HepG2 (cell line): ENCODE measurements around the gene BRD8. TPM values are rescaled to one million over a fixed set of nuclear protein-coding genes. Genes with fewer than 3 reads are reported as not detected.

ENCODE experiments used
- ATAC-seq: fragments of 200-7000 bp; cut with Tn5 transposase; 3 replicates; pipeline ENCODE4 v1.9.1; 2020; ENCODE audit warnings: mild to moderate bottlenecking, moderate library complexity
- BruUV-seq: library from RNA; stranded (reverse); fragments of 400-500 nt; replicated peaks from 2 replicates; lab custom pipeline; 2021; lab: Mats Ljungman, UMichigan
- CTCF ChIA-PET: fragments of 300-600 bp; formaldehyde crosslinking; extraction: SDS; loops from one replicate; lab custom pipeline; 2021; ENCODE audit warnings: low total read pairs, inconsistent platforms, low intra/inter-chr PET ratio; lab: Yijun Ruan, JAX
- POLR2A ChIA-PET: fragments of 350-600 bp; sonication (Branson Sonifier 250); formaldehyde crosslinking; loops from one replicate; lab custom pipeline; 2020; ENCODE audit warnings: antibody characterized with exemption, inconsistent platforms; lab: Yijun Ruan, JAX
- DNase-seq: peaks from one replicate; pipeline ENCODE4 v3.0.0-alpha.2; 2015; ENCODE audit warnings: low spot score
- FAIRE-seq: peaks from 3 replicates; lab custom pipeline; 2011; peaks lifted over from hg19 to GRCh38; lab: Jason Lieb, UNC
- H2AFZ ChIP-seq: one replicate; pipeline ENCODE4 v1.6.1; 2011; ENCODE audit warnings: low read length, inconsistent platforms
- H3K27ac ChIP-seq: fragments of 300-600 bp; 3 replicates; pipeline ENCODE4 v1.8.0; 2011; ENCODE audit warnings: mixed run types, mild to moderate bottlenecking, mixed read lengths, low read length, inconsistent platforms; ENCODE audit not compliant: insufficient read depth; ENCODE audit errors: extremely low read length
- H3K27me3 ChIP-seq, 2 experiments: fragments of 200-600 bp in 1 of 2; 2 replicates in 1 of 2; 3 replicates in 1 of 2; pipeline versions ENCODE4 v1.6.0 to v1.8.0; 2011; ENCODE audit warnings: low read length in 2 of 2, mild to moderate bottlenecking in 2 of 2, moderate library complexity in 2 of 2, inconsistent platforms in 1 of 2; ENCODE audit not compliant: insufficient read depth in 2 of 2, control insufficient read depth in 1 of 2
- H3K36me3 ChIP-seq, 2 experiments: fragments of 200-600 bp in 1 of 2; replicated peaks in 1 of 2; 2 replicates in 1 of 2; 3 replicates in 1 of 2; pipeline versions ENCODE4 v1.5.1 to v1.8.0; 2011; ENCODE audit warnings: low read length in 2 of 2, inconsistent platforms in 1 of 2; ENCODE audit not compliant: insufficient read depth in 2 of 2, control insufficient read depth in 1 of 2
- H3K4me1 ChIP-seq: 2 replicates; pipeline ENCODE4 v1.5.1; 2012; ENCODE audit warnings: low read length, inconsistent platforms; ENCODE audit not compliant: insufficient read depth
- H3K4me2 ChIP-seq: 2 replicates; pipeline ENCODE4 v1.6.0; 2011; ENCODE audit warnings: low read depth, low read length, inconsistent platforms
- H3K4me3 ChIP-seq, 3 experiments: fragments of 200-600 bp in 1 of 3; sonication (generic), shearing (Covaris generic) in 1 of 3; replicated peaks in 1 of 3; 2 replicates each; pipeline ENCODE4 v1.5.1; 2011 to 2016; ENCODE audit warnings: low read length in 3 of 3, inconsistent platforms in 2 of 3, low read depth in 2 of 3, mild to moderate bottlenecking in 2 of 3, control low read depth in 1 of 3, mixed read lengths in 1 of 3; ENCODE audit not compliant: insufficient read depth in 1 of 3
- H3K79me2 ChIP-seq: one replicate; pipeline ENCODE4 v1.6.1; 2011; ENCODE audit warnings: low read length, inconsistent platforms; ENCODE audit not compliant: insufficient read depth
- H3K9ac ChIP-seq: 2 replicates; pipeline ENCODE4 v1.6.0; 2011; ENCODE audit warnings: mild to moderate bottlenecking, low read depth, low read length, inconsistent platforms; ENCODE audit not compliant: insufficient read depth
- H3K9me3 ChIP-seq: 2 replicates; pipeline ENCODE4 v1.5.1; 2012; ENCODE audit warnings: mild to moderate bottlenecking, low read length
- H4K20me1 ChIP-seq: 2 replicates; pipeline ENCODE4 v1.6.0; 2011; ENCODE audit warnings: inconsistent platforms, mild to moderate bottlenecking, low read length, moderate library complexity; ENCODE audit not compliant: insufficient read depth
- AHR ChIP-seq: IDR thresholded peaks from 2 replicates; pipeline ENCODE4 v1.6.1; 2018; ENCODE audit warnings: missing genetic modification reagents, missing compliant biosample characterization
- CHD2 ChIP-seq: IDR thresholded peaks from 2 replicates; pipeline ENCODE4 v1.6.1; 2011; ENCODE audit warnings: low read depth, low read length, improper control_type of control experiment
- HDAC2 ChIP-seq: sonication (generic); formaldehyde crosslinking; IDR thresholded peaks from 2 replicates; pipeline ENCODE4 v1.4.0; 2020; ENCODE audit warnings: missing genetic modification reagents
- SYNCRIP ChIP-seq: fragments of 200-400 bp; formaldehyde crosslinking; IDR thresholded peaks from 2 replicates; pipeline ENCODE4 v1.6.1; 2018; ENCODE audit warnings: mild to moderate bottlenecking, low read depth, low read length; ENCODE audit not compliant: insufficient read depth
- ZNF34 ChIP-seq: sonication (generic); formaldehyde crosslinking; IDR thresholded peaks from 2 replicates; pipeline ENCODE4 v1.4.0; 2020; ENCODE audit warnings: mild to moderate bottlenecking, missing genetic modification reagents, borderline replicate concordance
- ZNF614 ChIP-seq: IDR thresholded peaks from 2 replicates; pipeline ENCODE4 v1.6.1; 2018; ENCODE audit warnings: missing biosample characterization, missing genetic modification reagents, inconsistent platforms, borderline replicate concordance
- WGBS: methylation state at CpG from one replicate; pipeline ENCODE4 v1.1.6; 2017; ENCODE audit warnings: low lambda C conversion rate; 5-methylcytosine and 5-hydroxymethylcytosine counted together
- in situ Hi-C: cut with HindIII; loops from 2 replicates; pipeline ENCODE4 v1.10.0; 2017; ENCODE audit warnings: low pct_unique_long_range_greater_than_20kb; ENCODE audit not compliant: extremely low pct_ligation_motif_present
- intact Hi-C: fragments of 100-400 bp; cut with micrococcal nuclease; formaldehyde crosslinking; loops from one replicate; pipeline ENCODE4 v1.10.0; 2022; ENCODE audit not compliant: unreplicated experiment
- polyA plus RNA-seq, 8 experiments: library from polyadenylated mRNA; depleted of rRNA in 3 of 8; stranded (reverse) in 7 of 8; unstranded in 1 of 8; fragments of >200 nt; fragmentation: Illumina TruSeq in 4 of 8; extraction: Trizol in 4 of 8; gene quantifications; 2 replicates each; pipeline versions ENCODE4 v1.2.1 to v1.2.3, GENCODE V29; 2011 to 2016; ENCODE audit warnings: low read depth in 4 of 8, missing spikeins in 1 of 8, mixed read lengths in 1 of 8; ENCODE audit not compliant: insufficient read depth in 1 of 8
- total RNA-seq, 5 experiments: library from RNA; depleted of rRNA; stranded (reverse); fragments of >200 nt; fragmentation: Illumina TruSeq; extraction: Trizol; gene quantifications; 2 replicates each; pipeline ENCODE4 v1.2.3, GENCODE V29; 2016; ENCODE audit warnings: low read depth in 1 of 5
- TF ChIP-seq, protein P1 (sequence below): sonication (generic); formaldehyde crosslinking; IDR thresholded peaks from 2 replicates; pipeline ENCODE4 v1.4.0; 2020; ENCODE audit warnings: missing genetic modification reagents, borderline replicate concordance
- TF ChIP-seq, protein P2 (sequence below): sonication (generic); formaldehyde crosslinking; IDR thresholded peaks from 2 replicates; pipeline ENCODE4 v1.4.0; 2020; ENCODE audit warnings: low read depth, mild to moderate bottlenecking, missing genetic modification reagents

Gene BRD8
- total and polyA plus RNA-seq, 2 of the 13 experiments (the other 11 are each of a cell fraction or from before 2014, with no cell fraction given): 62.5 to 71.1 TPM

DNA sequence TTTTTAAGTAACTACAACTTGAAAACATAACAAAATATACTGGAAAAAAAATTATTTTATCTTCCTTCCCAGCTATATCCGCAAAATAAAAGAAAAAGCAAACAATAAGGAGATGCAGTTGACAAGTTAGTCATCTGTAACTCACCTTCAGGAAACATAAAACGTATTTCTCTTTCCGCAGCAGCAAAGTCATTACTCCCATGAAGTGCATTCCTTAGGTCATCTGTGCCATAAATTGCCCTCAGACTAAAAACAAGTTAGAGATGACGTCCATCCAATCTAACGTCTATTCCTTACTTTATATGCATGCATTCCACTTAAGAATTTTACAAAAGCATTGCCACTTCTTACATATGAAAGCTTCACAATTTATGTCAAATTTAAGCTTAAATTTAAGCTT is 50.1 kb downstream of the BRD8 start:
- CTCF ChIA-PET: no interaction called here
- 38% methylated on average over 5 of the region's 5 CpGs for WGBS
- in situ Hi-C loops: loop anchor here (5.0 kb wide), 1 partner anchor 51 kb away; no protein-coding TSS in a partner anchor

More for the DNA sequence above, 50.1 kb downstream of the BRD8 start:
- TF ChIP-seq, protein P1, sequence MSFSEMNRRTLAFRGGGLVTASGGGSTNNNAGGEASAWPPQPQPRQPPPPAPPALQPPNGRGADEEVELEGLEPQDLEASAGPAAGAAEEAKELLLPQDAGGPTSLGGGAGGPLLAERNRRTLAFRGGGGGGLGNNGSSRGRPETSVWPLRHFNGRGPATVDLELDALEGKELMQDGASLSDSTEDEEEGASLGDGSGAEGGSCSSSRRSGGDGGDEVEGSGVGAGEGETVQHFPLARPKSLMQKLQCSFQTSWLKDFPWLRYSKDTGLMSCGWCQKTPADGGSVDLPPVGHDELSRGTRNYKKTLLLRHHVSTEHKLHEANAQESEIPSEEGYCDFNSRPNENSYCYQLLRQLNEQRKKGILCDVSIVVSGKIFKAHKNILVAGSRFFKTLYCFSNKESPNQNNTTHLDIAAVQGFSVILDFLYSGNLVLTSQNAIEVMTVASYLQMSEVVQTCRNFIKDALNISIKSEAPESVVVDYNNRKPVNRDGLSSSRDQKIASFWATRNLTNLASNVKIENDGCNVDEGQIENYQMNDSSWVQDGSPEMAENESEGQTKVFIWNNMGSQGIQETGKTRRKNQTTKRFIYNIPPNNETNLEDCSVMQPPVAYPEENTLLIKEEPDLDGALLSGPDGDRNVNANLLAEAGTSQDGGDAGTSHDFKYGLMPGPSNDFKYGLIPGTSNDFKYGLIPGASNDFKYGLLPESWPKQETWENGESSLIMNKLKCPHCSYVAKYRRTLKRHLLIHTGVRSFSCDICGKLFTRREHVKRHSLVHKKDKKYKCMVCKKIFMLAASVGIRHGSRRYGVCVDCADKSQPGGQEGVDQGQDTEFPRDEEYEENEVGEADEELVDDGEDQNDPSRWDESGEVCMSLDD (CRISPR knock-in tag): no peak
- TF ChIP-seq AHR (CRISPR knock-in tag) (no peak), CHD2 (no peak), ZNF614 (CRISPR knock-in tag) (no peak), SYNCRIP (no peak), HDAC2 (CRISPR knock-in tag) (no peak), ZNF34 (CRISPR knock-in tag) (no peak)
- TF ChIP-seq, protein P2, sequence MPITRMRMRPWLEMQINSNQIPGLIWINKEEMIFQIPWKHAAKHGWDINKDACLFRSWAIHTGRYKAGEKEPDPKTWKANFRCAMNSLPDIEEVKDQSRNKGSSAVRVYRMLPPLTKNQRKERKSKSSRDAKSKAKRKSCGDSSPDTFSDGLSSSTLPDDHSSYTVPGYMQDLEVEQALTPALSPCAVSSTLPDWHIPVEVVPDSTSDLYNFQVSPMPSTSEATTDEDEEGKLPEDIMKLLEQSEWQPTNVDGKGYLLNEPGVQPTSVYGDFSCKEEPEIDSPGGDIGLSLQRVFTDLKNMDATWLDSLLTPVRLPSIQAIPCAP: no peak
- Histone ChIP-seq H3K9ac (no peak overlapping the region), H3K4me3 (no peak overlapping the region), H3K79me2 (no peaks in the 10 kb centered on the region), H3K4me2 (no peak overlapping the region), H3K27ac (no peak overlapping the region), H3K27me3 (no peaks in the 10 kb centered on the region; a peak in 1 of 5 replicates), H4K20me1 (no peaks in the 10 kb centered on the region), H3K9me3 (no peaks in the 10 kb centered on the region), H3K4me1 (no peaks in the 10 kb centered on the region), H2AFZ (no peak overlapping the region), H3K36me3 (no peaks in the 10 kb centered on the region)
- intact Hi-C loops: no loop called here
- DNase-seq (no peak), FAIRE-seq (no peak), ATAC-seq (no peak)
- POLR2A ChIA-PET: no interaction called here
- no TSS peak for BruUV-seq
